T-cell (primary cell): ENCODE measurements around the gene LDLR. TPM values are rescaled to one million over a fixed set of nuclear protein-coding genes. Genes with fewer than 3 reads are reported as not detected.
"Not testable (repeated sequence)": the region's sequence is repeated elsewhere in the genome, so short reads cannot be mapped to it uniquely, and the experiment has no call there.

Experiments
- ATAC-seq, 4 experiments: fragments of 200-7000 bp in 3 of 4; fragments of 150-1000 bp in 1 of 4; cut with Tn5 transposase; replicated peaks in 1 of 4; 1 replicate in 3 of 4; 2 replicates in 1 of 4; pipeline ENCODE4 v1.10.0; 2021; ENCODE audit warnings: moderate library complexity in 3 of 4, mild to moderate bottlenecking in 2 of 4, moderate number of reproducible peaks in 1 of 4
- CTCF ChIA-PET, 2 donors: fragments of 300-600 bp; sonication (Branson Sonifier 250); formaldehyde crosslinking; loops; one replicate each; lab custom pipeline; 2022; ENCODE audit warnings: antibody characterized with exemption in 2 of 2; lab: Charles Lee
- POLR2A ChIA-PET, 2 donors: fragments of 300-600 bp; sonication (Branson Sonifier 250); formaldehyde crosslinking; loops; one replicate each; lab custom pipeline; 2022; ENCODE audit warnings: antibody characterized with exemption in 2 of 2; lab: Charles Lee
- DNase-seq, 35 experiments: peaks; one replicate each; pipeline versions ENCODE4 v3.0.0 to v3.0.0-alpha.2; 2013 to 2023
- H3K27ac ChIP-seq: one replicate; pipeline ENCODE4 v1.5.1; 2013; ENCODE audit warnings: low read length
- H3K27me3 ChIP-seq, 2 experiments: replicated peaks in 1 of 2; 1 replicate in 1 of 2; 2 replicates in 1 of 2; pipeline versions ENCODE4 v1.6.1 to v1.7.0; 2013; ENCODE audit warnings: low read length in 1 of 2, mixed read lengths in 1 of 2; ENCODE audit not compliant: control insufficient read depth in 2 of 2, insufficient read depth in 2 of 2; ENCODE audit errors: extremely low read depth in 1 of 2
- H3K36me3 ChIP-seq, 2 donors: 1 replicate in 1 of 2; 2 replicates in 1 of 2; pipeline versions ENCODE4 v1.6.1 to v1.7.0; 2013; ENCODE audit warnings: low read length in 1 of 2; ENCODE audit not compliant: control insufficient read depth in 2 of 2, insufficient read depth in 1 of 2; ENCODE audit errors: extremely low read depth in 1 of 2
- H3K4me1 ChIP-seq, 2 experiments: 1 replicate in 1 of 2; 2 replicates in 1 of 2; pipeline versions ENCODE4 v1.6.1 to v1.7.0; 2013; ENCODE audit warnings: low read length in 2 of 2, mixed read lengths in 1 of 2; ENCODE audit not compliant: insufficient read depth in 2 of 2, control insufficient read depth in 1 of 2; ENCODE audit errors: extremely low read depth in 1 of 2
- H3K4me3 ChIP-seq, 2 donors: 1 replicate in 1 of 2; 2 replicates in 1 of 2; pipeline versions ENCODE4 v1.5.1 to v1.7.0; 2013; ENCODE audit warnings: mild to moderate bottlenecking in 2 of 2, low read length in 1 of 2, moderate library complexity in 1 of 2; ENCODE audit not compliant: control insufficient read depth in 1 of 2; ENCODE audit errors: extremely low read depth in 1 of 2
- H3K9me3 ChIP-seq: 2 replicates; pipeline ENCODE4 v1.7.0; 2013
- H3K27ac Mint-ChIP-seq, 2 donors: one replicate each; pipeline ENCODE4 v1.8.0; 2020 to 2021; ENCODE audit warnings: mild to moderate bottlenecking in 2 of 2, mixed read lengths in 2 of 2
- H3K27me3 Mint-ChIP-seq, 2 donors: one replicate each; pipeline ENCODE4 v1.8.0; 2021 to 2022; ENCODE audit warnings: mixed read lengths in 2 of 2
- H3K36me3 Mint-ChIP-seq: one replicate; pipeline ENCODE4 v1.8.0; 2021; ENCODE audit warnings: mixed read lengths
- H3K4me1 Mint-ChIP-seq, 3 donors: one replicate each; pipeline ENCODE4 v1.8.0; 2020 to 2022; ENCODE audit warnings: mixed read lengths in 3 of 3, mild to moderate bottlenecking in 1 of 3
- H3K4me3 Mint-ChIP-seq, 3 donors: one replicate each; pipeline ENCODE4 v1.8.0; 2020 to 2022; ENCODE audit warnings: mild to moderate bottlenecking in 3 of 3, mixed read lengths in 3 of 3, moderate library complexity in 3 of 3
- H3K9me3 Mint-ChIP-seq, 3 donors: one replicate each; pipeline ENCODE4 v1.8.0; 2020 to 2022; ENCODE audit warnings: mixed read lengths in 3 of 3
- WGBS: methylation state at CpG from one replicate; pipeline ENCODE4 v1.1.5; 2013; ENCODE audit warnings: missing lambda C conversion rate; ENCODE audit not compliant: insufficient coverage; 5-methylcytosine and 5-hydroxymethylcytosine counted together
- total RNA-seq, 35 experiments: library from RNA in 6 of 35; stranded (reverse) in 6 of 35; fragments of 120-200 nt in 1 of 35; gene quantifications; one replicate each; pipeline versions ENCODE4 v1.2.1 to v1.2.4 and lab custom pipeline; 2013 to 2026

LDLR gene
- total RNA-seq, 5 donors from 2014 or later (not counting 1 experiment from before 2014, with no cell fraction given), result 33.8 to 50.4 (median 42.0) TPM

DNA sequence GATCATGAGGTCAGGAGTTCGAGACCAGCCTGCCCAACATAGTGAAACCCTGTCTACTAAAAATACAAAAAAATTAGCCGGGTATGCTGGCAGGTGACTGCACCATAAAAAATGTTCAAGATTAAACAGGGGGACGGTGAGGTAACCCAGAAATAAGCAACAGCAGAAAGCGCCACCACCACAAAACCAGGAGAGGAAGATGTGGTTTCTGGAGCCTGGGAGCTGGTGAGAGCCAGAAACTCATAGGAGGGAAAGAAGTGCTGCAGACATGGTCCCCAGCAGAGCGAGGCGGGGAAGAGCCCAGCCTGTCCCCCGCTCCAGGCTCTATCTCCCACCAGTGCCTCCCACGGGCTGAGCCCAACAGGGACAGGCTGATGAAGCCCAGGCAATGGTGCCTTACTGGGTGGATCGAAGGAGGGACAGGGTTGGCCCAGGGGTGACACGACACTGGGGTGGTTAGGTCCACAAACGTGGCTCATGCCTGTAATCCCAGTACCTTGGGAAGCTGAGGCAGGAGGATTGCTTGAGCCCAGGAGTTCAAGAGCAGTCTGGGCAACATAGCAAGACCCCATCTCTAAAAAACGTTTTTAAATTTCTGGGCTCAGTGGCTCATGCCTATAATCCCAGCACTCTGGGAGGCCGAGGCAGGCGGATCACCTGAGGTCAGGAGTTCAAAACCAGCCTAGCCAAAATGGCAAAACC, 47.3 kb downstream of the LDLR start:
- H3K9me3 Mint-ChIP-seq, result no peaks in the 10 kb centered on the region
- POLR2A ChIA-PET, result interaction anchor here in 1 of 2 donors (0.7 kb wide), 1 partner anchor 14 kb away, joined by 3 read pairs; no protein-coding TSS in a partner anchor
- peak overlapping the region in 2 of 3 donors; percentile 39 to 83 for H3K4me3 Mint-ChIP-seq

DNA sequence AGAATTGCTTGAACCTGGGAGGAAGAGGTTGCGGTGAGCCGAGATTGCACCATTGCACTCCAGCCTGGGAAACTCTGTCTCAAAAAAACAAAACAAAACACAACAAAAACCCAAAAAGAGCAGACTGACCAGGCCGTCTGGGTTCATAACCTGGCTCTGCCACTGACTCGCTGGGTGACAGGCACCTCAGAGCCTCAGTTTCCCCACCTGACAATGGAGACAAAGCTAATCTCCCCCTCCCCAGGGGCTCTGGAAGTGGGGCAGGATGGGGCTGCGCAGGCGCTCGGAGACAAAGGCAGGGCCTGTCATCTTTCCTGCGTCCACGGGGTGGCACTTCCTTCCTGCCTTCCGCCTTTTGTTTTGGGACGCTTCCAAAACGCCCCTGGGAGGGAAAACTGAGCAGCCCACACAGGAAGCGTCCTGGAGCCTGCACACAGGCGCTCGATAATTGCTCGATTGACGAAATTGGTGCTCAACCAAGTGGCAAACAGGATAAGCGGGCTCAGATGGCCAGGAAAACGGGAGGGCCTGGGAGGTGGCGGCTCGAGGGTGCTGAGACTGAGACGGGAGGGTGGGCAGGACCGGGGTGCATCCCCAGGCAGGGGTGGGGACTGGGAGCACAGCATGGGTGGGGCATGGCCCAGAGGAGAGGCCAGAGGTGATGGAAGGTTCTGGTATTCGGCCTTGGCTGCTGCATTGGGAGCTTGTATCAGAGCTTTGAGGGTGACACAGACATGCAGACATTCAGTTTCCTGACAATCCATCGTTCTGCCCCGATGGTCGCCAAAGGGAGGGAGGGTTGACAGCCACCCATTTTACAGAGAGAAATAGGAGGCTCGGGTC, 48.5 kb downstream of the LDLR start:
- H3K9me3 ChIP-seq, result no peaks in the 10 kb centered on the region
- peaks cover 9 to 18% (median 13%) of the 10 kb centered on the region in 3 donors for H3K4me1 Mint-ChIP-seq
- DNase-seq (peak; percentile 16 to 76 (median 44)), ATAC-seq (peak; percentile 66 to 84 (median 80))
- H3K36me3 ChIP-seq, result no peaks in the 10 kb centered on the region
- H3K27me3 ChIP-seq, result peaks cover 0 to 15% of the 10 kb centered on the region in 2 experiments
- H3K4me1 ChIP-seq, result peaks cover 3 to 26% of the 10 kb centered on the region in 2 experiments
- no peaks in the 10 kb centered on the region for H3K27me3 Mint-ChIP-seq
- WGBS, result 6% methylated on average over 23 of the region's 28 CpGs
- peak overlapping the region; percentile 77 to 83 (median 80) for H3K4me3 Mint-ChIP-seq
- no peak overlapping the region for H3K27ac ChIP-seq
- no peaks in the 10 kb centered on the region for H3K9me3 Mint-ChIP-seq
- ChIA-PET CTCF (interaction anchor here in 1 of 2 donors (0.6 kb wide), 1 partner anchor 91 kb away, joined by 6 read pairs; no protein-coding TSS in a partner anchor), POLR2A (interaction anchor here in 1 of 2 donors (0.5 kb wide), 1 partner anchor 180 kb away, joined by 3 read pairs; no protein-coding TSS in a partner anchor)
- H3K4me3 ChIP-seq, result peak overlapping the region; percentile 49 to 52
- peak overlapping the region; percentile 70 to 80 for H3K27ac Mint-ChIP-seq
- peaks cover 3% of the 10 kb centered on the region for H3K36me3 Mint-ChIP-seq

More for the DNA sequence above, 47.3 kb downstream of the LDLR start:
- CTCF ChIA-PET, result no interaction called here
- H3K36me3 ChIP-seq, result peaks cover 0 to 7% of the 10 kb centered on the region in 2 donors
- H3K4me1 Mint-ChIP-seq, result peaks cover 9 to 18% (median 13%) of the 10 kb centered on the region in 3 donors
- 79% methylated on average over 5 of the region's 14 CpGs for WGBS
- H3K4me1 ChIP-seq, result peaks cover 3 to 23% of the 10 kb centered on the region in 2 experiments
- H3K4me3 ChIP-seq, result no peak overlapping the region
- no peak overlapping the region for H3K27ac ChIP-seq
- H3K27me3 ChIP-seq, result peaks cover 0 to 15% of the 10 kb centered on the region in 2 experiments
- H3K27me3 Mint-ChIP-seq, result no peaks in the 10 kb centered on the region
- peaks cover 9% of the 10 kb centered on the region for H3K36me3 Mint-ChIP-seq
- no peak overlapping the region for H3K27ac Mint-ChIP-seq
- no peak for DNase-seq
- no peaks in the 10 kb centered on the region for H3K9me3 ChIP-seq
- no peak for ATAC-seq

DNA sequence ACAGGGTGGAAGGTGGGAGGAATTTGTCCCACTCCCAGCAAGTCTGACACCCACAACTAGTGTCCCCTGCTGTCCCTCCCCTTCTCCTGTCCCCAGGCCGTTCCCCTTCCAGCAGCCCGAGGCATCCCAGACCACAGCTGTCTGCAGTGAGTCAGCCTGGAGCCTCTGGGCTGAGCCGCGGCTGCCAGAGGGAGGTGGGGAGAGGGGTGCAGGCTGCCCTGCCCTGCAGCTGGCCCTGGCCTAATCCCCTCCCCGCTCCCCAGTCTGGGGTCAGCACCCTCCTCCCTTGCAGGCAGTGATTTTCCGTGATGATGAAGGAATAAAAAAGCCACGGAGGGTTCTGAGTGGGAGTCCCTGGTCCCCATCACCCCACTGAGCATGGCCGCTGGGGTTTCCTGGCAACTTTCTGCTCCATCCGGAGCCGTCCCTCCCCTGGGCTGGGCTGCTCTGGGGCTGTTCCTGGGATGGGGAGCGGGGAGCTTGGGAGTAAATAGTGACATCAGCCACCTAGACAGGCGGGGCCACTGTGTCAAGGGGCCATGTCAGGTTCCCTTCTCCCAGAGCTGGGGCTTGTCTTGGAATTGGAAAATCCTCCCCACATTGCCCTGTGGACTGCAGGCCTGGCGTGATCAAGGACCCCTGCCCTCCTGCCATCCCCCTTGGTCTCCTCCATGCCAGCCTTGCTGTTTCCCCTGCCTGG, 49.5 kb downstream of the LDLR start:
- DNase-seq (no peak), ATAC-seq (no peak)
- WGBS, result 85% methylated on average over 9 of the region's 13 CpGs
- Mint-ChIP-seq H3K4me1 (peaks cover 9 to 25% (median 13%) of the 10 kb centered on the region in 3 donors), H3K4me3 (peak overlapping the region in 1 of 3 donors; percentile 45), H3K27me3 (no peaks in the 10 kb centered on the region), H3K27ac (no peak overlapping the region), H3K36me3 (no peaks in the 10 kb centered on the region), H3K9me3 (no peaks in the 10 kb centered on the region)
- Histone ChIP-seq H3K4me3 (no peak overlapping the region), H3K4me1 (peaks cover 3 to 35% of the 10 kb centered on the region in 2 experiments), H3K27ac (no peak overlapping the region), H3K27me3 (peaks cover 0 to 15% of the 10 kb centered on the region in 2 experiments), H3K36me3 (no peaks in the 10 kb centered on the region), H3K9me3 (no peaks in the 10 kb centered on the region)
- ChIA-PET CTCF (interaction anchor here in 1 of 2 donors (0.6 kb wide), 1 partner anchor 92 kb away, joined by 6 read pairs; no protein-coding TSS in a partner anchor), POLR2A (no interaction called here)

DNA sequence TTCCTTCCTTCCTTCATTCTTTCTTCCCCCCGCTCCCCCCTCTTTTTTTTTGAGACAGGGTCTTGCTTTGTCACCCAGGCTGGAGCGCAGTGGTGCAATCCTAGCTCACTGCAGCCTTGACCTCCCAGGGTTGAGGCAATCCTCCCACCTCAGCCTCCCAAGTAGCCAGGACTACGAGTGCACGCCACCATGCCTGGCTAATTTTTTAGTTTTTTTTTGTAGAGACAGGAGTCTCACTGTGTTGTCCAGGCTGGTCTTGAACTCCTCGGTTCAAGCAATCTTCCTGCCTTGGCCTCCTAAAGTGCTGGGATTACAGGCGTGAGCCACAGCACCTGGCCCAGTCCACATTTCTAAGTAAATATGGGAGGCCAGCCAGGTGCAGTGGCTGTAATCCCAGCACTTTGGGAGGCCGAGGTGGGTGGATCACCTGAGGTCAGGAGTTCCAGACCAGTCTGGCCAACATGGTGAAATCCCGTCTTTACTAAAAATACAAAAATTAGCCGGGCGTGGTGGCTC, 50.8 kb downstream of the LDLR start:
- CTCF ChIA-PET, result interaction anchor here in 1 of 2 donors (0.6 kb wide), 1 partner anchor 672 kb away, joined by 4 read pairs; no protein-coding TSS in a partner anchor
- H3K9me3 ChIP-seq, H3K36me3 ChIP-seq, H3K27ac ChIP-seq, H3K27me3 Mint-ChIP-seq, H3K27ac Mint-ChIP-seq, H3K36me3 Mint-ChIP-seq, H3K4me3 ChIP-seq, POLR2A ChIA-PET, ATAC-seq, H3K4me3 Mint-ChIP-seq, H3K9me3 Mint-ChIP-seq, DNase-seq: not testable (repeated sequence)
- peaks cover 3 to 35% of the 10 kb centered on the region in 2 experiments for H3K4me1 ChIP-seq
- 97% methylated on average over 6 of the region's 10 CpGs for WGBS
- H3K4me1 Mint-ChIP-seq, result peaks cover 9 to 25% (median 13%) of the 10 kb centered on the region in 3 donors
- H3K27me3 ChIP-seq, result peaks cover 0 to 15% of the 10 kb centered on the region in 2 experiments

DNA sequence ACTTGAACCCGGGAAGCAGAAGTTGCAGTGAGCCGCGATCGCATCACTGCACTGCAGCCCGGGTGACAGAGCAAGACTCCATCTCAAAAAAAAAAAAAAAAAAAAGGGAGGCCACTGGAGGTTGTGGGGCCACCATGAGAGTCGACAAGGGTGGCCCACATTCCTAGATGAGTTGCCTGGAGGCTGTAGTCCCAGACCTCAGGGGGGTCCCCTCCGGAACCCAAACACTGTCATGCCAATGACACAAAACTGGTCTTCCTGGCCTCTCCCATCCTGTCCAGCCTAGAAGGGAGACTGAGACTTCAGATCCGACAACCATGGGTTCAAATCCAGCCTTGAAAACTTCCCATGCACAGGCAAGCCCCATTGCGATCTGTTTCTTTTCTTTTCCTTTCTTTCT, 51.6 kb downstream of the LDLR start:
- no peaks in the 10 kb centered on the region for H3K27me3 Mint-ChIP-seq
- peaks cover 9 to 25% (median 13%) of the 10 kb centered on the region in 3 donors for H3K4me1 Mint-ChIP-seq
- no peaks in the 10 kb centered on the region for H3K9me3 Mint-ChIP-seq
- POLR2A ChIA-PET, result no interaction called here
- Histone ChIP-seq H3K9me3 (no peaks in the 10 kb centered on the region), H3K4me1 (peaks cover 3 to 35% of the 10 kb centered on the region in 2 experiments), H3K27ac (no peak overlapping the region), H3K36me3 (no peaks in the 10 kb centered on the region), H3K4me3 (no peak overlapping the region), H3K27me3 (peaks cover 0 to 15% of the 10 kb centered on the region in 2 experiments)
- no peak for ATAC-seq
- H3K36me3 Mint-ChIP-seq, result no peaks in the 10 kb centered on the region
- H3K4me3 Mint-ChIP-seq, result no peak overlapping the region
- CTCF ChIA-PET, result no interaction called here
- DNase-seq, result no peak
- 97% methylated on average over 5 of the region's 9 CpGs for WGBS
- no peak overlapping the region for H3K27ac Mint-ChIP-seq
